Measurements from ENCODE around the gene BRICD5. TPM values are rescaled to one million over a fixed set of nuclear protein-coding genes. Genes with fewer than 3 reads are reported as not detected.
A peak's percentile ranks its signal among the peaks of the same experiment; 100 is the strongest.

Gene BRICD5
- total RNA-seq, 1 experiment from 2014 or later = 4.6 TPM

DNA sequence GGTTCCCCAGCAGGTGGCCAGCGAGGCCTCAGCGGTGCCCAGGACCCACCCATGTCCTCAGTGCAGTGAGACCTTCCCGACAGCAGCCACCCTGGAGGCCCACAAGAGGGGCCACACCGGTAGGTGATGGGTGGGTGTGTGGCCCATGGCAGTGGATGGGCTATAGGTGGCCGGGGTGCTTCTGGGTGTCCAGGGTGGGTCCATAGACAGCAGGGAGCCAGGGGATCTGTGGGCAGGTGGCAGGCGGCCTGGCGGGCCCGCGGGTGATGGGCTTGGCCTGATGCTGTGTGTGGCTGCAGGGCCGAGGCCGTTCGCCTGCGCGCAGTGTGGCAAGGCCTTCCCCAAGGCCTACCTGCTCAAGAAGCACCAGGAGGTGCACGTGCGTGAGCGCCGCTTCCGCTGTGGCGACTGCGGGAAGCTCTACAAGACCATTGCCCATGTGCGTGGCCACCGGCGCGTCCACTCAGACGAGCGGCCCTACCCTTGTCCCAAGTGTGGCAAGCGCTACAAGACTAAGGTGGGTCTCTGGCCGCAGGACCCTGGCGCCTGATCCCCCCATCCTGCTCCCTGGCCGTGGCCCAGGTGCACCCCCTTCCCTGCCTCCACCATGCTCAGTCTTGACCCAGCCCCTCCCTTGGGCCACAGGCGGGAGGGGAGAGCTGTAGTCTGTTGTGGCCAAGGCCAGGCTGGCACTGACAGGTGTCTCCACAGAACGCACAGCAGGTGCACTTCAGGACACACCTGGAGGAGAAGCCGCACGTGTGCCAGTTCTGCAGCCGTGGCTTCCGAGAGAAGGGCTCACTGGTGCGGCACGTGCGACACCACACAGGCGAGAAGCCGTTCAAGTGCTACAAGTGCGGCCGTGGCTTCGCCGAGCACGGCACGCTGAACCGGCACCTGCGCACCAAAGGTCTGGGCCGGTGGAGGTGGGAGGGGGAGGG is 23.5 kb upstream of the BRICD5 start:
- H3K4me1 ChIP-seq (replicated peaks) = no peaks in the 10 kb centered on the region
- H3K36me3 ChIP-seq = peaks cover 86% of the 10 kb centered on the region
- no peak for DNase-seq (ENCODE audit: low read depth in 1 of 2, low spot score in 2 of 2)
- no peaks in the 10 kb centered on the region for H3K27me3 ChIP-seq (replicated peaks)
- H3K9me3 ChIP-seq (replicated peaks) = no peaks in the 10 kb centered on the region
- H3K4me3 ChIP-seq = no peak overlapping the region
- H3K27ac ChIP-seq = no peak overlapping the region

DNA sequence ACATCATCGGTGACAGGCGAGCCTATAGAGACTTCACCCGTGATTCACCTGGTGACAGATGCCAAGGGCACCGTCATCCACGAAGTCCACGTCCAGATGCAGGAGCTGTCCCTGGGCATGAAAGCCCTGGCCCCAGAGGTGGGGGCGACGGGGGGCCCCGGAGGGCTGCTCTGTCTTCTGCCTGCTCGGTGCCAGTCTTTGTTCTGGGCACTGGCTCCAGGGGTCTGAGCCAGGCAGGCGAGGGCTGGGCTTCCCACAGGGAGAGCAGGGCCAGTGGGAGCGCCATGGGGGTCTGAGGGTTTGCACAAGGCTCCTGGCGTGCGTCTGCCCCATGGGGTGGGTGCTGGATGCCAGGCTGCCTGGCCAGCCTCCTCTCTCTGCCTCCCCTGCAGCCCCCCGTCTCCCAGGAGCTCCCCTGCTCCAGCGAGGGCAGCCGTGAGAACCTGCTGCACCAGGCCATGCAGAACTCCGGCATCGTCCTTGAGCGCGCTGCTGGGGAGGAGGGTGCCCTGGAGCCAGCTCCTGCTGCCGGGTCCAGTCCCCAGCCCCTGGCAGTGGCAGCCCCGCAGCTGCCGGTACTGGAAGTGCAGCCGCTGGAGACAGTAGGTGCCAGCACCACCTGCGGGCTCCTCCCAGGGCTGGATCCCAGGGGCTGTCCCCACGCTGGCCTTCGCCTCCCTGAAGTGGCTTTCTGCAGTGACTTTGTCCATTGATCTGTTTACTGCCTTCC is 22.5 kb upstream of the BRICD5 start:
- H3K36me3 ChIP-seq = peaks cover 92% of the 10 kb centered on the region
- H3K4me3 ChIP-seq = no peak overlapping the region
- H3K27ac ChIP-seq = no peak overlapping the region
- DNase-seq (ENCODE audit: low read depth in 1 of 2, low spot score in 2 of 2) = peak in 1 of 2 experiments; percentile 45
- H3K4me1 ChIP-seq (replicated peaks) = no peaks in the 10 kb centered on the region
- H3K9me3 ChIP-seq (replicated peaks) = no peaks in the 10 kb centered on the region
- H3K27me3 ChIP-seq (replicated peaks) = no peaks in the 10 kb centered on the region

DNA sequence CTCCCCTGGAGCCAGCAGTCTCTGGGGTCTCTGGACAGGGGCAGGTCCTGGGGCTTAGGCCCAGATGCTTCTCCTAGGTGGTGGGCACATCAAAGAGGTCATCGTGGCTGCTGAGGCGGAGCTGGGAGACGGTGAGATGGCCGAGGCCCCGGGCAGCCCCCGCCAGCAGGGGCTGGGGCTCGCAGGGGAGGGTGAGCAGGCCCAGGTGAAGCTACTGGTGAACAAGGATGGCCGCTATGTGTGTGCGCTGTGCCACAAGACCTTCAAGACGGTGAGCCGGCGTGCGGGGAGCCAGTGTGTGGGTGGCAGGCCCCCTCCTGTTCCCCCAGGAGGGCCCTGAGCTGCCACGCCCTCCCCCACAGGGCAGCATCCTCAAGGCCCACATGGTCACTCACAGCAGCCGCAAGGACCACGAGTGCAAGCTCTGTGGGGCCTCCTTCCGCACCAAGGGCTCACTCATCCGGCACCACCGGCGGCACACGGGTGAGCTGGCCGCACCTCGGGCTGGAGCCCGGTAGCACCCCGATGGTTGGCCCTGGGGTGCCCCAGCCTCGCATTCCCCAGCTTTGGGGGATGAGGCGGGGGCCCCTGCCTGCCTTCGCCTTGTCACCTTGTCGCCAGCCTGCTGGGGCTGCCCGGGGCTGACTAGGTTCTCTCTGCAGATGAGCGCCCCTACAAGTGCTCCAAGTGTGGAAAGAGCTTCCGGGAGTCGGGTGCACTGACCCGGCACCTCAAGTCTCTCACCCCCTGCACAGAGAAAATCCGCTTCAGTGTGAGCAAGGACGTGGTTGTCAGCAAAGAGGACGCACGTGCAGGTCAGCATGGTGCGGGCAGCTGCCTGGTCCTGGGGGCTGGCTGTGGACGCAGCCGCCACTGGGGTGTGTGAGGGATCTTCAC is 21.7 kb upstream of the BRICD5 start:
- Histone ChIP-seq H3K9me3 (replicated peaks) (no peaks in the 10 kb centered on the region), H3K36me3 (peaks cover 91% of the 10 kb centered on the region), H3K27ac (no peak overlapping the region), H3K27me3 (replicated peaks) (no peaks in the 10 kb centered on the region), H3K4me3 (no peak overlapping the region), H3K4me1 (replicated peaks) (no peaks in the 10 kb centered on the region)
- DNase-seq (ENCODE audit: low read depth in 1 of 2, low spot score in 2 of 2) = no peak

DNA sequence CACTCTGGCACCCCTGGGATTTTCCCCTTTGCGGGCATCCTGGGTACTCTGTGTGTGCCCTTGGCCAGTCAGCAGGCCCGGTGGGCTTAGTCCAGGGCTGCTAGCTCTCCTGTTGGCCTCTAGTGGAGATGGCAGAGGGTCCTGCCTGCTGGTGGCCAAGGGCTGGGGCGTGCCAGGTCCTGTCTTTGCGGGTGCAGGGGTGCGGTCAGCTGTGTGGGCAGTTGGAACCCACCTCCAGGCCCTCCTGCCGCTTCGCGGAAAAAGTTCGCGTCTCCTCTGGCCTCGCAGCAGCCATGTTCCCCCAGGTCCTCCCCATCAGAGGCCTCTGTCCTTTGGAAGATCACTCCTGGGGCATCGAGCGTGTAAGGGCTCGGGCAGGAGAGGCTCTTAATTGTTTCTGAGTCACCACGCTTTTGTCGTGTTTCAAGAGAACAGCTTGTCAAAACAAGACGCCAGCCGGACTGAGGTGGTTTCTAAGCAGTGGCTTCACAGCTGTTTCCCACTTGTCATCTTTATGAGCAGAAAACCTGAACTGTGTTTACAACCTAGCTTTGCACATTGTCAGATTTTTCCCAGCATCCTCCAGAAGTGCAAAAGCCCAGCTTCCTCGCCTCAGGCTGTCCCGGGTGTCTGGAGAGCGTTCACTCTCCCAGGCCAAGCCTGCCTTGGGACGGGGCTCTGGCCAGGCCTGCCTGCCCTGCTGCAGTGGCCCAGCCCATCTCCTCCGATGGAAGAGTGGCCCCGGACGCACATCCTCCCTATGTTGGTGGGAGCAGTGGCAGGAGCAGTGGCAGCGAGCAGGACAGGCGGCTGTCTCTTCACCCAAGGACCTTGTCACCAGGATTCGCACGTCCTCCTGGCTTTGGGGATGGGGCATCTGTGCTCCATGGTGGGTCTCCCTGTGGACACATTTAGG is 20.6 kb upstream of the BRICD5 start:
- Histone ChIP-seq H3K9me3 (replicated peaks) (no peaks in the 10 kb centered on the region), H3K4me1 (replicated peaks) (peaks cover 5% of the 10 kb centered on the region), H3K36me3 (peaks cover 92% of the 10 kb centered on the region), H3K27ac (no peak overlapping the region), H3K4me3 (no peak overlapping the region), H3K27me3 (replicated peaks) (no peaks in the 10 kb centered on the region)
- no peak for DNase-seq (ENCODE audit: low read depth in 1 of 2, low spot score in 2 of 2)

DNA sequence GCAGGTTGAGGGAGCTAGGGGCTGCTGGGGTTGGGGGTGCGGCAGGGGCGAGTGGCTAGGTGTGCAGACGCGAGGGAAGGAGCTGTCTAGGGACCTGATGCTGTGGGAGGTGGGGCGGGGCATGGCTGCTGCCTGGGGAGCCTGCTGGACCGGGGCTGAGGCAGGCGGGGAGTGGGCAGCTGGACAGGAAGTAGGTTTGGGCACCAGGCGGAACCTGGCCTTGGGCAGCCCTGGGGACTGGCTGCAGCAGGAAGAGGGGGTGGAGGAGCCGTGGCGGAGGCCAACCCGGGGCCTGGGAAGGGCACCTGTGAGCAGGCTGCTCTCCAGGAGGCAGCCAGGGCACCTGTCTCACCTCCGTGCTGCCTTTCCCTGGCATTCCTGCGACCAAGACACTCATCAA is 19.7 kb upstream of the BRICD5 start:
- no peak overlapping the region for H3K4me3 ChIP-seq
- peaks cover 8% of the 10 kb centered on the region for H3K4me1 ChIP-seq (replicated peaks)
- H3K36me3 ChIP-seq = peaks cover 83% of the 10 kb centered on the region
- H3K9me3 ChIP-seq (replicated peaks) = no peaks in the 10 kb centered on the region
- H3K27me3 ChIP-seq (replicated peaks) = no peaks in the 10 kb centered on the region
- no peak for DNase-seq (ENCODE audit: low read depth in 1 of 2, low spot score in 2 of 2)
- H3K27ac ChIP-seq = no peak overlapping the region

DNA sequence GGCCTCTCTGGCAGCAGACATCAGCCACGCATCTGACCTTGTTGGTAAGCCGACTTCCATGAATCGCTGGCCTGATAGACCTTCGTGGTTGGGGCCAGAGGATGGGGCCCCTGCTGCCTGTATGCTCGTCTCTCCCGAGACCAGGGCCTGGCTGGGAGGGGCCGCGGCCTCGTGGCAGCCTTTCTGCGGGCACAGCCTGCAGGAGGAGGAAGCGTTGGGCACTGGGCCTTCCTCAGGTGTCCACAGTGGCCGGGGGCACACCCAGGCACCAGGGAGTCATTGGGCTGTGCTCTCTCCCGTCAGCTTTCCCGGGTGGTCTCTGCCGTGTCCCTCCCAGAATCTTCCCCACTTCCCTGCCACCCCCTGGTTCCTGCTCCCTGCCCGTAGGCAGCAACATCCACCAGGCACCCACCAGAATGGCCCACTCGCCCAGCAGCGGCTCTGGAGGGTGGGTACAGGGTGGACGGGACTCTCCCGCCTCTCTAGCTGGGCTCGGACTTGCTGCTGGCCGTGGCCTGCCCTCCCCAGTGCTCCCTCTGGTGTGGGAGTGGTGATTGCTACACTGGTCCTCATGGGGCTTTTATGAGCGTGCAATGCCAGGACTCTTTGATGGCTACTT is 19.1 kb upstream of the BRICD5 start:
- Histone ChIP-seq H3K4me3 (no peak overlapping the region), H3K36me3 (peaks cover 77% of the 10 kb centered on the region), H3K27ac (no peak overlapping the region), H3K9me3 (replicated peaks) (no peaks in the 10 kb centered on the region), H3K27me3 (replicated peaks) (no peaks in the 10 kb centered on the region), H3K4me1 (replicated peaks) (peaks cover 13% of the 10 kb centered on the region)
- no peak for DNase-seq (ENCODE audit: low read depth in 1 of 2, low spot score in 2 of 2)

DNA sequence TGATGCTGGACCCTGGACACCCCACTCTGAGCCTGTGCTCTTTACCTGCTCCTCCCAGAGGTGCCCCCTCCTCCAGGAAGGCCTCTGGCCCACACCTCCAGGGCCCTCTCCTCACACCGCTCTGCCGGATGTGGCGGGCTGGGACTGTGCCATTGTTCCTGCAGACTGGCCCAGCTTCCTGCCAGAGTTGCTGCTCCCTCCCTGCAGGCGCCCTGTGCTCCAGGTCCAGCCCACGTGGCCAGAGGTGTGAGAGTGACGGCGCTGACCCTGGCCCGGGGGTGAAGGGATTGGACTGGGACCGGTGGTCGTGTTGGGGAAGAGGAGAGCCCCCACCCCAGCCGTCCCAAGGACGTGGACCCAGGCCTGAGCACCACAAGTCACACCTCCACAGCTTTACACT is 18.4 kb upstream of the BRICD5 start:
- peaks cover 72% of the 10 kb centered on the region for H3K36me3 ChIP-seq
- no peak overlapping the region for H3K4me3 ChIP-seq
- H3K27ac ChIP-seq = no peak overlapping the region
- H3K27me3 ChIP-seq (replicated peaks) = no peaks in the 10 kb centered on the region
- H3K9me3 ChIP-seq (replicated peaks) = no peaks in the 10 kb centered on the region
- peaks cover 19% of the 10 kb centered on the region for H3K4me1 ChIP-seq (replicated peaks)
- DNase-seq (ENCODE audit: low read depth in 1 of 2, low spot score in 2 of 2) = no peak

DNA sequence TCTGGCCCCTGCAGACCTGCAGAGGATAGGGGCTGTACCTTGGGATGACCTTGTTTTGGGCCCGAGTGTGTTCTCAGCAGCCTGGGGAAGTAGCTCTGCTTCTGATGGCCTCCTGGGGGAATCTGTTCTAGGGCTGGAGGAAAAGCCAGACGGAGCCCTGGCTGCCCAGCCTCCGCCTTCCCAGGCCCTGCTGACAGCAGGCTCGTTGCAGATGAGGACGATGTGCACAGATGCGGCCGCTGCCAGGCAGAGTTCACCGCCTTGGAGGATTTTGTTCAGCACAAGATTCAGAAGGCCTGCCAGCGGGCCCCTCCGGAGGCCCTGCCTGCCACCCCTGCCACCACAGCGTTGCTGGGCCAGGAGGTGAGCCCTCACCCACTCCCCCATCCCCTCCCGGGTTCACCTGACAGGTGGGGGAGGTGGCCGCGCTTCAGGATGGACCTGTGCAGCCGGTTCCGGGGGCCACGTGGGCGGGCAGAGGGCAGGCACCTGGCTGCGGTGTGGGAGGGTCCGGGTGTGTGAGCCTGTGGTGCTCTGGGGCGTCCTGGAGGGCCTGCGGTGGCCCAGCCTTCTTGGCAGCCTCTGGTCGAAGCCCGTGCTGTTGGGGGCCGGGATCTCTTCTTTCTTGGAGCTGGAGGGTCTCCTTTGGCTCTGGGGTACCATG is 17.6 kb upstream of the BRICD5 start:
- no peaks in the 10 kb centered on the region for H3K9me3 ChIP-seq (replicated peaks)
- no peak overlapping the region for H3K4me3 ChIP-seq
- H3K4me1 ChIP-seq (replicated peaks) = peaks cover 20% of the 10 kb centered on the region
- H3K27ac ChIP-seq = no peak overlapping the region
- no peak for DNase-seq (ENCODE audit: low read depth in 1 of 2, low spot score in 2 of 2)
- peaks cover 68% of the 10 kb centered on the region for H3K36me3 ChIP-seq
- H3K27me3 ChIP-seq (replicated peaks) = no peaks in the 10 kb centered on the region

DNA sequence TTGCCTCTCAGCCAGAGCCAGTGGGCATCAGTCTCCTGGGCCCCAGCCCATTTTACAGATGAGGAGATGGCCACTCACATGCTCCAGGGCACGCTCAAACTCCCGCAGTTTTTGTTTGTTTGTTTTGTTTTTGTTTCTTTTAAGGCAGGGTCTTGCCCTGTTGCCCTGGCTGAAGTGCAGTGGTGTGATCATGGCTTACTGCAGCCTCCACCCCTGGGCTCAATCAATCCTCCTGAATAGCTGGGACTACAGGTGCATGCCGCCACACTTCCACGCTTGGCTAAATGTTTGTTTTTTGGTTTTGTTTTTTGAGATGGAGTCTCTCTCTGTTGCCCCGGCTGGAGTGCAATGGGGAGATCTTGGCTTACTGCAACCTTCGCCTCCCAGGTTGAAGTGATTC is 16.3 kb upstream of the BRICD5 start:
- Histone ChIP-seq H3K27me3 (replicated peaks) (no peaks in the 10 kb centered on the region), H3K36me3 (peaks cover 55% of the 10 kb centered on the region), H3K9me3 (replicated peaks) (no peaks in the 10 kb centered on the region), H3K27ac (no peak overlapping the region), H3K4me3 (no peak overlapping the region), H3K4me1 (replicated peaks) (peaks cover 20% of the 10 kb centered on the region)
- no peak for DNase-seq (ENCODE audit: low read depth in 1 of 2, low spot score in 2 of 2)

DNA sequence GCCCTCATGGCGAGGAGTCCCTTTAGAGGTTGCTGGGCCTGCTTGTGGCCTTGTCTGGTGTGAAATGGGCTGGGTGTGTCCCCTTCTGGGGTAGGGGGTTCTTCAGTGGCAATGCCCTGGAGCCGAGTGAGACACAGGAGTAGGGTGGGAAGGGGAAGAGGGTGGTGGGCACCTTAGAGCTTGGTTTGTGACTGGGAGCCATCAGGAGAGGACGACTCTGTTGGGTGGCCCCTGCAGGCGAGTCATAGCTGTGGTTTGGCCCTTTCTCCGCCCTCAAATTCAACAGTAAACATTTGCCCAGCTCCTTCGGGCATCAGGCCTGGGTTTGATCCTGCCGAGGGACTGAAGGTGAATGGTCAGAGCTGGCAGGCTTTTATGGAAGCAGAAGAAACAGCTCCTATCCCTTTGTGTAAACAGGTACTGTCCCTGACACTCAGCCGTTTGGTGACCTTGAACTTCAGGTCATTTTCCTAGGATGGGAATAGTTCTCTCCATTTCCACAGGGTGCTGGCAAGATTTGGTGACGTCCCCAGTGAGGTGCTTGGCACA is 15.7 kb upstream of the BRICD5 start:
- DNase-seq (ENCODE audit: low read depth in 1 of 2, low spot score in 2 of 2) = peak in 1 of 2 experiments; percentile 45
- no peaks in the 10 kb centered on the region for H3K27me3 ChIP-seq (replicated peaks)
- no peak overlapping the region for H3K27ac ChIP-seq
- peaks cover 20% of the 10 kb centered on the region for H3K4me1 ChIP-seq (replicated peaks)
- peaks cover 49% of the 10 kb centered on the region for H3K36me3 ChIP-seq
- no peaks in the 10 kb centered on the region for H3K9me3 ChIP-seq (replicated peaks)
- H3K4me3 ChIP-seq = no peak overlapping the region

DNA sequence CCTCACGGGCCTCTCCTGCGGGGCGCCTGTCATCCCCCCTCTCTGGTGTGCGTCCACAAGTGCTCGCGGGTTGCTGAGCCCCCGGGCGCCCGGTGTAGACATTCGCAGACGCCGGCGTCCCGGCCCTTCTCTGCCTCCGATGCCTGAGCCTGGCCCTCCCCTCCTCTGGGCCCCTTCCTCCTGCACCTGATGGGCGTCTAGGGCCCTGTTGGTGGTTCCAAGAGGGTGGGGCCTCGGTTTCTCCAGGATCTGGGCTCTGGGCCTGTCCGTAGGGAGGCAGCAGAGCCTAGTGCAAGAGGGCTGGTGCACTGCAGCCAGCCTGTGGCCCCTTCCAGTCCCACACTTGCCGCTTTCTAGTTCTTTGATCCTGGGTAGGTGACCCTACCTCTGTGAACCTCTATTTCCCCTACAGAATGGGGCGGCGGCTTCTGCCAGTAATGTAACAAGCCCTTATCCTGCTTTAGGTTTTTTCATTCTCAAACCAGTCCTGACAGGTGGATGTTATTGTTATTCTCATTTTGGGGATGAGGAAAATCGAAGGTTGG is 13.4 kb upstream of the BRICD5 start:
- DNase-seq (ENCODE audit: low read depth in 1 of 2, low spot score in 2 of 2) = no peak

More for the DNA sequence above, 13.4 kb upstream of the BRICD5 start:
- Histone ChIP-seq H3K4me1 (replicated peaks) (peaks cover 20% of the 10 kb centered on the region), H3K4me3 (peak overlapping the region; percentile 83), H3K9me3 (replicated peaks) (no peaks in the 10 kb centered on the region), H3K27ac (peak overlapping the region; percentile 25), H3K36me3 (peaks cover 29% of the 10 kb centered on the region), H3K27me3 (replicated peaks) (no peaks in the 10 kb centered on the region)
